Muscle layer of colon (tissue), 2 donors: ENCODE measurements around the gene CRX.
"Not testable (repeated sequence)": the region's sequence is repeated elsewhere in the genome, so short reads cannot be mapped to it uniquely, and the experiment has no call there.

Experiments
- H3K27ac ChIP-seq: one replicate; pipeline ENCODE4 v1.7.0; 2013; ENCODE audit warnings: low read depth, mild to moderate bottlenecking, low read length, moderate library complexity
- H3K27me3 ChIP-seq, 2 donors: one replicate each; pipeline ENCODE4 v1.7.0; 2013; ENCODE audit warnings: low read length in 2 of 2, mild to moderate bottlenecking in 2 of 2; ENCODE audit not compliant: insufficient read depth in 2 of 2, control insufficient read depth in 1 of 2
- H3K36me3 ChIP-seq: one replicate; pipeline ENCODE4 v1.7.0; 2013; ENCODE audit warnings: mild to moderate bottlenecking, low read length; ENCODE audit not compliant: insufficient read depth
- H3K4me1 ChIP-seq: one replicate; pipeline ENCODE4 v1.7.0; 2013; ENCODE audit warnings: mild to moderate bottlenecking, low read length; ENCODE audit not compliant: insufficient read depth
- H3K4me3 ChIP-seq, 2 donors: one replicate each; pipeline ENCODE4 v1.7.0; 2013; ENCODE audit warnings: low read length in 2 of 2, low read depth in 1 of 2, mild to moderate bottlenecking in 1 of 2, moderate library complexity in 1 of 2
- H3K9ac ChIP-seq: one replicate; pipeline ENCODE4 v1.7.0; 2013; ENCODE audit warnings: low read length
- H3K9me3 ChIP-seq: one replicate; pipeline ENCODE4 v1.7.0; 2013; ENCODE audit warnings: mild to moderate bottlenecking, low read length
- donor health status: abdominal sarcoma.
- donor health status: Adenocarcinoma of cecum.

CRX gene

DNA sequence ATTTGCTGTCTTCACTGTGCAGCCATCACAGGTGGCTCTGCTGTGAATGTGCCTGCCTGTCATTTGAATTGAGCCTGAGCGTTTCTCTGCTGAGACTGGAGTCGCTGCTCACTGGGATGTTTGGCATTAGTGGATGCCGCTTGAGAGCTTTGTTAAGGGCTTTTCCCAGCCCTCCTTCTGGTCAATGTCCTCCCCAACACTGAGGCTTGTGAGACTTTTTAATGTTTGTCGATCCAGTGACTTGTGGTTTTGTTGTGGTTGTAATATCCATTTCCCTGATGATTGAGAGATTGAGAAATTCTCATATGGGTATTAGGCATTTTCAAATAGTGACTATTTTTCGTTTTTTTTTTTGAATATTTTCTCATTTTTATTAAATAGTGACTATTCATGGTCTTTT is 39.9 kb downstream of the CRX start:
- H3K4me1 ChIP-seq: no peaks in the 10 kb centered on the region
- peaks cover 0 to 6% of the 10 kb centered on the region in 2 donors for H3K27me3 ChIP-seq
- H3K36me3 ChIP-seq: no peaks in the 10 kb centered on the region
- H3K9ac ChIP-seq: no peak overlapping the region
- no peak overlapping the region for H3K27ac ChIP-seq
- H3K4me3 ChIP-seq: no peak overlapping the region
- no peaks in the 10 kb centered on the region for H3K9me3 ChIP-seq

DNA sequence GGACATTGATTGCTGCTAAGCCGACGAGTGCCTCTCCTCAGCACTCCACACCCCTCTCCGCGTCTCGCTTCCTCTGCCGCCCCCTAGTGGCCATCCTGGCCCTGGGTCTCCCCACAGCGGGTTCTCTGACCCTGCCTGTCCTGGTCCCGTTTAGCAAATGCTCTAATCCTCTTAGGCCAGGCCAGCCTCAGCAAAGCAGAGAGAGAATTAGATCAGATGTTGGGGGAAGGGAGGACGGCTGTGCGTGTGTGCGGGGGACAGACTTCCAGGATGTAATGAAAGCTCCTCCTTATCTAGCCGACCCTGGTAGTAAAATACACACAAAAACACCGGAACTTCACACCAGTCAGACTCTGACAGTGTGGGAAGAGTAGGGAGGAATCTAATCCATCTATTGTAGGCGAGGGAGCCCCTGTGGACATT is 41.8 kb downstream of the CRX start:
- Histone ChIP-seq H3K4me3 (no peak overlapping the region), H3K9me3 (no peaks in the 10 kb centered on the region), H3K36me3 (no peaks in the 10 kb centered on the region), H3K27ac (no peak overlapping the region), H3K27me3 (peaks cover 0 to 6% of the 10 kb centered on the region in 2 donors), H3K9ac (no peak overlapping the region), H3K4me1 (no peaks in the 10 kb centered on the region)

DNA sequence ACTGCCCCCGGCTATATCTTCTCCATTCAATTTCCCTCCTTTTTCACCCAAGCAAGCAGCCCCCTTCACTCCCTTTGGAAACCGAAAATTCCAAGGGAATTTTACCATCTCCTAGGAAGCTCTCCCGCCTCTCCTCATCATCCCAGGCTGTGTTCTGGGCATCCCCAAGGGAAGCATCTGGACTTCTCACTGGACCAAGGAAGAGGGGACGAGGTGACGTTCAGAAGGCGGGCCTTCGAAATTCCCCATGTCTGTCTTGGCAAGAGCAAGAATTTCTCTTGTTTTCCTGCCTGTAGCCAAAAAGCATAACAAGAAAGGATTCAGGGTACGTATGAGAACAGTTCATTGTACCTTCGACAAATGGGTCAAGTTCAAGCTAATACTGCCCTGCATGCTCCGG is 43.4 kb downstream of the CRX start:
- no peaks in the 10 kb centered on the region for H3K36me3 ChIP-seq
- H3K4me3 ChIP-seq: no peak overlapping the region
- H3K27me3 ChIP-seq: peaks cover 0 to 6% of the 10 kb centered on the region in 2 donors
- H3K9ac ChIP-seq: no peak overlapping the region
- H3K27ac ChIP-seq: no peak overlapping the region
- H3K4me1 ChIP-seq: no peaks in the 10 kb centered on the region
- H3K9me3 ChIP-seq: no peaks in the 10 kb centered on the region

DNA sequence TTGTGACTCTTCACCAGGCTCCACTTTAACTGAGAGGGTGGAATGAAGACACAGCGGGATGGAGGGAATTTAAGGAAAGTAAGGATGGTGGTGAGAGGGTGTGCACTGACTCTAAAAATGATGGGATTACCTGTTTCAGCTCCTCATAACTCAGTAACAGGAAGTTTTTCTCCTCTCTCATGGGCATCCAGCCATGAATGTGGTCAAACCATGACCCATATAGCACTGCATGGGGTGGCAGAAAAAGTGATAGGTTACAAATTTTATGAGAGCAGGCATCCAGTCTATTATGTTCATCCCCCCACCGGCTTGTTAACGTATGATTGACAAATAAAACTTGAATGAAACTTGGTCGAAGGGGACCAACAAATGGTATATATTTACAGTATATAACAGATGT is 57.2 kb downstream of the CRX start:
- Histone ChIP-seq H3K4me1 (no peaks in the 10 kb centered on the region), H3K36me3 (no peaks in the 10 kb centered on the region), H3K4me3 (no peak overlapping the region), H3K9ac (no peak overlapping the region), H3K27me3 (no peaks in the 10 kb centered on the region), H3K27ac (no peak overlapping the region), H3K9me3 (no peaks in the 10 kb centered on the region)

DNA sequence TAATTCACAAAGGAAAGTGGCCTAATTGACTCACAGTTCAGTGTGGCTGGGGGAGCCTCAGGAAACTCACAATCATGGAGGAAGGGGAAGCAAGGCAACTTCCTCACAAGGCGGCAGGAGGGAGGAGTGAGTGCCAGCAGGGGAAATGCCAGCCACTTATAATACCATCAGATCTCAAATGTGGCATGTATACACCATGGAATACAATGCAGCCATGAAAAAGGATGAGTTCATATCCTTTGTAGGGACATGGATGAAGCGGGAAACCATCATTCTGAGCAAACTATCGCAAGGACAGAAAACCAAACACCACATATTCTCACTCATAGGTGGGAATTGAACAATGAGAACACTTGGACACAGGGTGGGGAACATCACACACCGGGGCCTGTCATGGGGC is 57.6 kb downstream of the CRX start:
- H3K9ac ChIP-seq, H3K9me3 ChIP-seq, H3K27me3 ChIP-seq, H3K36me3 ChIP-seq, H3K27ac ChIP-seq, H3K4me1 ChIP-seq, H3K4me3 ChIP-seq: not testable (repeated sequence)

DNA sequence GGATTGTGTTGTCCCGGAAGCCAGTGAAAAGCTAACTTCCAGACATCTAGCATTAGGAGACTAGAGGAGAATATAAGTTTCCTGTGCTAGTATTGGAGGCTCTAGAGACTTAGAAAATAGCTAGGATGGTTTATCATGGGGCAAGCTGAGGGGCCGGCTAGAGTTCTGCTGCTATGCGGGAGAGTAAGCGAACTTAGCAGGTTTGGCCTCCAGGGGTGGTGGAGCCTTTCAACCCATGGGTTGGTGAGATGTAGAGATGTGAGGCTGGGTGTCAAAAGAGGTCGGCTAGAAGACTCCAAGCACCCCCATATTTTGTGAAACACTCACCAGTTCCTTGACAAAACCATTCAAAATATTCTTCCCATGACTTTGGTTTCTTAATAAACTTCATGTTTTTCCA is 60.0 kb downstream of the CRX start:
- Histone ChIP-seq H3K27ac (no peak overlapping the region), H3K36me3 (no peaks in the 10 kb centered on the region), H3K4me3 (no peak overlapping the region), H3K9ac (no peak overlapping the region), H3K27me3 (no peaks in the 10 kb centered on the region), H3K4me1 (no peaks in the 10 kb centered on the region), H3K9me3 (no peaks in the 10 kb centered on the region)

DNA sequence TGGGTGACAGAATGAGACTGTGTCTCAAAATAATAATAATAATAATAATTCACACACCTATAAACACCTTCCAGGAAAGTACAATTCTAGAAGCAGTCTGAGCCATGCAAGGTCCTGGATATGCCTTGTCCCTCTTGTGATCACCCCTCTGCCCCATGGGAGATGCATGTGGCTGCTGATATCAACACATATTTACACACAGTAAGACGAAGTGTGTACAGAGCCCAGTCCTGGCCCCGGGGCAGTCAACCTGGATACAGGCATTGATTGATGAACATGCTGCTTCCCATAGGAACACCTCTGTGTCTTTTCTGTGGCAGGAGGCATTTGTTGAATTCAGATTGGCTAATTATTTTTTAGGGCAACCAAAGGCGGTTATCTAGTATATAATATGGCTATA is 61.2 kb downstream of the CRX start:
- H3K4me1 ChIP-seq: no peaks in the 10 kb centered on the region
- H3K27me3 ChIP-seq: no peaks in the 10 kb centered on the region
- H3K27ac ChIP-seq: no peak overlapping the region
- H3K9me3 ChIP-seq: no peaks in the 10 kb centered on the region
- no peak overlapping the region for H3K4me3 ChIP-seq
- no peak overlapping the region for H3K9ac ChIP-seq
- H3K36me3 ChIP-seq: no peaks in the 10 kb centered on the region

DNA sequence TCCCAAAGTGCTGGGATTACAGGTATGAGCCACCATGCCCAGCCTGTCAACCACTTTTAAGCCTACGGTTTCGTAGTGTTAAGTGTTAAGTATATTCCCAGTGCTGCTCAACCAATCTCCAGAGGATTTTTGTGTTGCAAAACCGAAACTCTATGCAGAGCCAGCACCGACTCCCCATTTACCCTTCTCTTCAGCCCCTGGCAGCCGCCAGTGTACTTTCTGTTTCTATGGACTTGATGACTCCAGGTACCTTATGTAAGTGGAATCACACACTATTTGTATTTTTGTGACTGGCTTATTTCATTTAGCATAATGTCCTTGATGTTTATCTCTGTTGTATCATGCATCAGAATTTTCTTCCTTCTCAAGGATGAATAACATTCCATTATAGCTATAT is 63.3 kb downstream of the CRX start:
- H3K27me3 ChIP-seq: no peaks in the 10 kb centered on the region
- no peaks in the 10 kb centered on the region for H3K9me3 ChIP-seq
- H3K4me3 ChIP-seq: no peak overlapping the region
- H3K27ac ChIP-seq: no peak overlapping the region
- no peak overlapping the region for H3K9ac ChIP-seq
- no peaks in the 10 kb centered on the region for H3K36me3 ChIP-seq
- H3K4me1 ChIP-seq: no peaks in the 10 kb centered on the region

DNA sequence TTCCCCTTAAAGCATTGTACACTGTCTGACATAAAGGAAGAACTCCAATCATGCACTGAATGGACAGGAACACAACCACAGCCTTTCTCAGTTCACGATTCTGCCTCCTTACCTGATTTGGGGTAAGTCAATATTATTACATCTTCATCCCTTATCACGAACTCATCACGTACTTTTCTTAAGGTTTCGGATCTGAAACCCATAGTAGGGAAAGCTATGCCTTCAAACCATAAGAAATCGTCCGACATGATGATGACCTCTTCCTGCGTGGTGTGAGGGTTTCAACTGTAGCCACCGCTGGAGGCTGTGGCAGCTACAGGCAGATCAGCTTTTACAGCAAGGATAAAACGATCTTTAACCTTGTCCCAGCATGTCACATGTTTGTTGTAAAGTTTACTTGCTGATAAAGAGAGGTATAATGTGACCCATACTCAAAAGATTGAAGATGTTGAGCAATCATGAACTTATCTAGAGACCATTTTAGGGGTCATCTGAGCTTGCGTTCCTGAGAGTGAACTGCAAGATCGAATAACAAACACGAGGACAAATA is 64.3 kb downstream of the CRX start, which contains the start of gene SULT2A1:
Gene SULT2A1 (minus strand): TSS at position 306 of the 550 bp plus-strand sequence. CDS start 58 bp downstream, at position 248.
- H3K27me3 ChIP-seq: no peaks in the 10 kb centered on the region
- no peak within 1 kb of the TSS for H3K9ac ChIP-seq
- no peak within 1 kb of the TSS for H3K27ac ChIP-seq

DNA sequence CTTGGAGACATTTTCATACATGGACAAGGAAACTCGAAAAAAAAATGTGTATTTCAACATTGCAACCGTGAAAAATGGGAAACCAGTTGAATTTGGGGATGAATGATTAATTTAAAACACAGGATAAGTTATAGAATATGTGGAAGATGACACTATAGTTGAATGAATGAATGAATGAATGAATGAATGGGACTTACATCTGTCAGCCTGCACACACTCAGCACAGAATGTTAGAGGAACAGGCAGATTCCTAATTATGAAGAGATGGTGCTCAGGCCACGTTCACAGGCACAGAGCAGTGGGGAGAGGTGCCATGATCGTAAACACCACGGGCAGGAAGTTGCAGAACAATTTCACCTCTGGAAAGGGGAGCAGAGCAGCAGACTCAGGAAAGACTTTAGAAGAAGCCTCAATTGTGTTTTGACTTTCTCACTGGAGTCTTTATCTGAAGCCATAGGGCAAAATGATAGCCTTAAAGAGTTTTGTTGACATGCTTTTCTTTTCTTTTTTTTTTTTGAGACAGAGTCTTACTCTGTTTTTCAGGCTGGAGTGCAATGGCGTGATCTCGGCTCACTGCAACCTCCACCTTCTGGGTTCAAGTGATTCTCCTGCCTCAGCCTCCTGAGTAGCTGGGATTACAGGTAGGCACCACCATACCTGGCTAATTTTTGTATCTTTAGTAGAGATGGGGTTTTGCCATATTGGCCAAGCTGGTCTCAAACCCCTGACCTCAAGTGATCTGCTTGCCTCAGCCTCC is 69.3 kb downstream of the CRX start:
- Histone ChIP-seq H3K9ac (no peak overlapping the region), H3K4me1 (no peaks in the 10 kb centered on the region), H3K4me3 (no peak overlapping the region), H3K9me3 (no peaks in the 10 kb centered on the region), H3K36me3 (no peaks in the 10 kb centered on the region), H3K27me3 (no peaks in the 10 kb centered on the region), H3K27ac (no peak overlapping the region)

More for the DNA sequence above, 64.3 kb downstream of the CRX start, which contains the start of gene SULT2A1:
- H3K4me1 ChIP-seq: no peaks in the 10 kb centered on the region
- no peak within 1 kb of the TSS for H3K4me3 ChIP-seq
- H3K36me3 ChIP-seq: no peaks in the 10 kb centered on the region
- H3K9me3 ChIP-seq: no peaks in the 10 kb centered on the region

DNA sequence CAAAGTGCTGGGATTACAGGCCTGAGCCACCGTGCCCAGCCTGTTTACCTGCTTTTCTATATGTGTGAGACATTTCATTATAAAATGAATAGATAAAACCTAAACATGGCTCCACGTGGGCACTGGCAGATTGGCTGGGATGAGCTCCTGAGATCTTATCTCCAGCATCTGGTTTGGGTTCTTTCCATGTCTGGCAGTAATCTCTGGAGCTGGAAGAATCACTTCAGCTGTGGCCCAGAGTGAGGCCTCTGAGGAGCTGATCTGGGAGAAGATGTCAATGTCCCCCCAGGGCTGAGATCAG is 69.8 kb downstream of the CRX start:
- no peak overlapping the region for H3K27ac ChIP-seq
- no peaks in the 10 kb centered on the region for H3K36me3 ChIP-seq
- peaks cover 3% of the 10 kb centered on the region for H3K9me3 ChIP-seq
- H3K27me3 ChIP-seq: no peaks in the 10 kb centered on the region
- no peak overlapping the region for H3K4me3 ChIP-seq
- no peaks in the 10 kb centered on the region for H3K4me1 ChIP-seq
- H3K9ac ChIP-seq: no peak overlapping the region
